Gastrocnemius medialis (tissue), 4 donors: ENCODE data around the gene NYNRIN.

Experiments used
- POLR2A ChIP-seq, 2 donors: fragments of 450-650 bp; IDR thresholded peaks; one replicate each; pipeline ENCODE4 v1.6.1; 2017; ENCODE audit warnings: antibody characterized with exemption in 2 of 2, mild to moderate bottlenecking in 2 of 2, moderate library complexity in 2 of 2
- TF ChIP-seq, protein P1 (sequence below), 5 experiments: fragments of 450-650 bp in 3 of 5; fragments of 200-600 bp in 2 of 5; sonication (generic) in 2 of 5; IDR thresholded peaks in 4 of 5; conservative IDR thresholded peaks in 1 of 5; 1 replicate in 4 of 5; 2 replicates in 1 of 5; pipeline ENCODE4 v1.5.1; 2016 to 2019; ENCODE audit warnings: antibody characterized with exemption in 5 of 5, mild to moderate bottlenecking in 3 of 5, moderate library complexity in 3 of 5

DNA sequence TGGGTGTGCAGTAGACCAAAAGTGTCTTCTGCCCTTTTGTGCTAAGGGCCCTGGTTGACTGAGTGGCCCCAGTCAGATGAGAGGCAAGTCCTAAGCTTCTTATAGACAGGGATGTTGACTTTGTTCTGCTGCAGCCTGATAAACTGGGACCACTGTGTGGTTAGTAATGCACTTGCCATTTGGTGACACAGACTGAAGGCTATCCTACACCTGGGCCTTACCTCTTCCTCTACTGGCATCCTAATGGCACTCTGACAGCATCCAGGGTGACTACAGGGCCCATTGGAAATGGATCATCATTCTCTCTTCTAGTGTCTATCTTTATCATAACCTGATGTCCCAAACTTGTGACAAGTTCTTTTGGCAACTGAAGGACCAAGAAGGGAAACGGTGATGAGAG is 40.5 kb downstream of the NYNRIN start:
- TF ChIP-seq, protein P1, sequence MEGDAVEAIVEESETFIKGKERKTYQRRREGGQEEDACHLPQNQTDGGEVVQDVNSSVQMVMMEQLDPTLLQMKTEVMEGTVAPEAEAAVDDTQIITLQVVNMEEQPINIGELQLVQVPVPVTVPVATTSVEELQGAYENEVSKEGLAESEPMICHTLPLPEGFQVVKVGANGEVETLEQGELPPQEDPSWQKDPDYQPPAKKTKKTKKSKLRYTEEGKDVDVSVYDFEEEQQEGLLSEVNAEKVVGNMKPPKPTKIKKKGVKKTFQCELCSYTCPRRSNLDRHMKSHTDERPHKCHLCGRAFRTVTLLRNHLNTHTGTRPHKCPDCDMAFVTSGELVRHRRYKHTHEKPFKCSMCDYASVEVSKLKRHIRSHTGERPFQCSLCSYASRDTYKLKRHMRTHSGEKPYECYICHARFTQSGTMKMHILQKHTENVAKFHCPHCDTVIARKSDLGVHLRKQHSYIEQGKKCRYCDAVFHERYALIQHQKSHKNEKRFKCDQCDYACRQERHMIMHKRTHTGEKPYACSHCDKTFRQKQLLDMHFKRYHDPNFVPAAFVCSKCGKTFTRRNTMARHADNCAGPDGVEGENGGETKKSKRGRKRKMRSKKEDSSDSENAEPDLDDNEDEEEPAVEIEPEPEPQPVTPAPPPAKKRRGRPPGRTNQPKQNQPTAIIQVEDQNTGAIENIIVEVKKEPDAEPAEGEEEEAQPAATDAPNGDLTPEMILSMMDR (IDR thresholded peaks at IDR 0.05 in 4 of 5, conservative IDR thresholded peaks at IDR 0.05 in 1 of 5), result no peak
- no peak for TF ChIP-seq POLR2A (IDR thresholded peaks at IDR 0.05)
